ENCODE data around the gene SLC17A4.

DNA sequence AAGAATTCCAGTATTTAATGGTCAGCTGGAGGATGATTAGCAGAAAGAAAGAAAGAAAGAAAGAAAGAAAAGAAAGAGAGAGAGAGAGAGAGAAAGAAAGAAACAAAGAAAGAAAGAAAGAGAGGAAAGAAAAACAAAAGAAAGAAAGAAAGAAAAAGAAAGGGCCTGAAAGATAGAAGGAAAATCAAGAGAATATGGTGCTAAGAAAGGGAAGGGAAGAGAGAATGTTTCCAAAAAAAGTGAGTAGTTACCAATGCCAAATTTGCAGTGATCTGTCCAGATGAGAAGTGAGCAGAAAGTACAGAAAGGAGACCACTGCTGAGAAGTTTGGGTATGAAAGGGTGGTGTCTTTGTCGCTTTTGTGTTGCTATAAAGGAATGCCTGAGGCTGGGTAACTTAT, 26.6 kb downstream of the SLC17A4 start:
- TF ChIP-seq, protein P1, sequence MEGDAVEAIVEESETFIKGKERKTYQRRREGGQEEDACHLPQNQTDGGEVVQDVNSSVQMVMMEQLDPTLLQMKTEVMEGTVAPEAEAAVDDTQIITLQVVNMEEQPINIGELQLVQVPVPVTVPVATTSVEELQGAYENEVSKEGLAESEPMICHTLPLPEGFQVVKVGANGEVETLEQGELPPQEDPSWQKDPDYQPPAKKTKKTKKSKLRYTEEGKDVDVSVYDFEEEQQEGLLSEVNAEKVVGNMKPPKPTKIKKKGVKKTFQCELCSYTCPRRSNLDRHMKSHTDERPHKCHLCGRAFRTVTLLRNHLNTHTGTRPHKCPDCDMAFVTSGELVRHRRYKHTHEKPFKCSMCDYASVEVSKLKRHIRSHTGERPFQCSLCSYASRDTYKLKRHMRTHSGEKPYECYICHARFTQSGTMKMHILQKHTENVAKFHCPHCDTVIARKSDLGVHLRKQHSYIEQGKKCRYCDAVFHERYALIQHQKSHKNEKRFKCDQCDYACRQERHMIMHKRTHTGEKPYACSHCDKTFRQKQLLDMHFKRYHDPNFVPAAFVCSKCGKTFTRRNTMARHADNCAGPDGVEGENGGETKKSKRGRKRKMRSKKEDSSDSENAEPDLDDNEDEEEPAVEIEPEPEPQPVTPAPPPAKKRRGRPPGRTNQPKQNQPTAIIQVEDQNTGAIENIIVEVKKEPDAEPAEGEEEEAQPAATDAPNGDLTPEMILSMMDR (conservative IDR thresholded peaks at IDR 0.05; ENCODE audit: low read depth in 2 of 2): no peak
- no peak for TF ChIP-seq EZH2 (IDR thresholded peaks at IDR 0.05; ENCODE audit: low read depth, unreplicated experiment)
- TF ChIP-seq POLR2AphosphoS5 (IDR thresholded peaks at IDR 0.05; ENCODE audit: low read depth): no peak
- TF ChIP-seq, protein P2, sequence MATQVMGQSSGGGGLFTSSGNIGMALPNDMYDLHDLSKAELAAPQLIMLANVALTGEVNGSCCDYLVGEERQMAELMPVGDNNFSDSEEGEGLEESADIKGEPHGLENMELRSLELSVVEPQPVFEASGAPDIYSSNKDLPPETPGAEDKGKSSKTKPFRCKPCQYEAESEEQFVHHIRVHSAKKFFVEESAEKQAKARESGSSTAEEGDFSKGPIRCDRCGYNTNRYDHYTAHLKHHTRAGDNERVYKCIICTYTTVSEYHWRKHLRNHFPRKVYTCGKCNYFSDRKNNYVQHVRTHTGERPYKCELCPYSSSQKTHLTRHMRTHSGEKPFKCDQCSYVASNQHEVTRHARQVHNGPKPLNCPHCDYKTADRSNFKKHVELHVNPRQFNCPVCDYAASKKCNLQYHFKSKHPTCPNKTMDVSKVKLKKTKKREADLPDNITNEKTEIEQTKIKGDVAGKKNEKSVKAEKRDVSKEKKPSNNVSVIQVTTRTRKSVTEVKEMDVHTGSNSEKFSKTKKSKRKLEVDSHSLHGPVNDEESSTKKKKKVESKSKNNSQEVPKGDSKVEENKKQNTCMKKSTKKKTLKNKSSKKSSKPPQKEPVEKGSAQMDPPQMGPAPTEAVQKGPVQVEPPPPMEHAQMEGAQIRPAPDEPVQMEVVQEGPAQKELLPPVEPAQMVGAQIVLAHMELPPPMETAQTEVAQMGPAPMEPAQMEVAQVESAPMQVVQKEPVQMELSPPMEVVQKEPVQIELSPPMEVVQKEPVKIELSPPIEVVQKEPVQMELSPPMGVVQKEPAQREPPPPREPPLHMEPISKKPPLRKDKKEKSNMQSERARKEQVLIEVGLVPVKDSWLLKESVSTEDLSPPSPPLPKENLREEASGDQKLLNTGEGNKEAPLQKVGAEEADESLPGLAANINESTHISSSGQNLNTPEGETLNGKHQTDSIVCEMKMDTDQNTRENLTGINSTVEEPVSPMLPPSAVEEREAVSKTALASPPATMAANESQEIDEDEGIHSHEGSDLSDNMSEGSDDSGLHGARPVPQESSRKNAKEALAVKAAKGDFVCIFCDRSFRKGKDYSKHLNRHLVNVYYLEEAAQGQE (IDR thresholded peaks at IDR 0.05; ENCODE audit: unreplicated experiment): no peak

All from GM23338 (cell line).